Measurements from ENCODE around the gene IFNGR2.
"Not testable (repeated sequence)": the region's sequence is repeated elsewhere in the genome, so short reads cannot be mapped to it uniquely, and the experiment has no call there.

Gene IFNGR2

GRCh38 chr21:33443194-33443593, 40.0 kb downstream of the IFNGR2 start:
- DNase-seq = peak in 1 of 3 experiments; percentile 10

GRCh38 chr21:33444499-33444898, 41.3 kb downstream of the IFNGR2 start:
- DNase-seq = no peak

- DNase-seq = not testable (repeated sequence)
Observed at GRCh38 chr21:33446620-33447019, 43.4 kb downstream of the IFNGR2 start.

GRCh38 chr21:33449616-33450015, 46.4 kb downstream of the IFNGR2 start:
- no peak for DNase-seq

- no peak for DNase-seq
Observed at GRCh38 chr21:33451634-33452071, 48.4 kb downstream of the IFNGR2 start.

GRCh38 chr21:33452362-33452761, 49.1 kb downstream of the IFNGR2 start:
- no peak for DNase-seq

GRCh38 chr21:33455686-33456446, 52.7 kb downstream of the IFNGR2 start:
- DNase-seq = no peak

- no peak for DNase-seq
Observed at GRCh38 chr21:33458861-33459260, 55.6 kb downstream of the IFNGR2 start.

GRCh38 chr21:33461538-33462250, 58.5 kb downstream of the IFNGR2 start:
- DNase-seq = no peak

- DNase-seq = not testable (repeated sequence)
Observed at GRCh38 chr21:33469183-33469582, 66.0 kb downstream of the IFNGR2 start.

- no peak for DNase-seq
Observed at GRCh38 chr21:33470701-33471100, 67.5 kb downstream of the IFNGR2 start.

- no peak for DNase-seq
Observed at GRCh38 chr21:33473344-33473743, 70.1 kb downstream of the IFNGR2 start.

- DNase-seq = no peak
Observed at GRCh38 chr21:33477066-33477465, 73.9 kb downstream of the IFNGR2 start.

GRCh38 chr21:33478182-33478581, 75.0 kb downstream of the IFNGR2 start:
- no peak for DNase-seq

GRCh38 chr21:33478935-33479678, 75.9 kb downstream of the IFNGR2 start:
- DNase-seq = peak; percentile 57 to 77 (median 74)

GRCh38 chr21:33479679-33480480, 76.7 kb downstream of the IFNGR2 start, which contains the start of gene TMEM50B:
Gene TMEM50B (minus strand): TSS chr21:33479974. CDS start chr21:33468885, 11,089 bp downstream.
- peak; percentile 97 to 98 (median 97) for DNase-seq

GRCh38 chr21:33480481-33481103, 77.4 kb downstream of the IFNGR2 start:
- no peak for DNase-seq

- DNase-seq = no peak
Observed at GRCh38 chr21:33481314-33481943, 78.2 kb downstream of the IFNGR2 start.
